Spleen (tissue), 11 donors: Measurements from ENCODE around the gene SDK1. TPM values are rescaled to one million over a fixed set of nuclear protein-coding genes. Genes with fewer than 3 reads are reported as not detected.

Experiments used
- DNase-seq: peaks from one replicate; pipeline ENCODE4 v3.0.0-alpha.2; 2020
- H3K27ac ChIP-seq, 8 donors: fragments of 200-600 bp; sonication (generic) in 7 of 8; 1 replicate in 4 of 8; 2 replicates in 4 of 8; pipeline versions ENCODE4 v1.5.0 to v1.8.0; 2016 to 2021; ENCODE audit warnings: inconsistent platforms in 4 of 8, mild to moderate bottlenecking in 4 of 8, moderate library complexity in 1 of 8
- H3K27me3 ChIP-seq, 7 donors: fragments of 200-600 bp; sonication (generic) in 6 of 7; replicated peaks in 1 of 7; 1 replicate in 4 of 7; 2 replicates in 3 of 7; pipeline versions ENCODE4 v1.5.0 to v1.8.0; 2016 to 2021; ENCODE audit warnings: inconsistent platforms in 3 of 7, mild to moderate bottlenecking in 1 of 7
- H3K36me3 ChIP-seq, 6 donors: fragments of 200-600 bp; sonication (generic) in 5 of 6; 1 replicate in 4 of 6; 2 replicates in 2 of 6; pipeline versions ENCODE4 v1.5.0 to v1.8.0; 2016 to 2021; ENCODE audit warnings: inconsistent platforms in 2 of 6
- H3K4me1 ChIP-seq, 6 donors: fragments of 200-600 bp; sonication (generic) in 5 of 6; 1 replicate in 3 of 6; 2 replicates in 3 of 6; pipeline versions ENCODE4 v1.5.0 to v1.8.0; 2016 to 2021; ENCODE audit warnings: inconsistent platforms in 3 of 6
- H3K4me3 ChIP-seq, 8 donors: fragments of 200-600 bp; sonication (generic) in 7 of 8; 1 replicate in 4 of 8; 2 replicates in 4 of 8; pipeline versions ENCODE4 v1.5.0 to v1.8.0; 2016 to 2021; ENCODE audit warnings: inconsistent platforms in 4 of 8, mild to moderate bottlenecking in 4 of 8, moderate library complexity in 2 of 8
- H3K9me3 ChIP-seq, 8 donors: fragments of 200-600 bp; sonication (generic) in 7 of 8; 1 replicate in 4 of 8; 2 replicates in 4 of 8; pipeline versions ENCODE4 v1.5.0 to v1.8.0; 2016 to 2021; ENCODE audit warnings: inconsistent platforms in 4 of 8
- CTCF ChIP-seq, 11 experiments: fragments of 200-600 bp in 7 of 11; fragments of 450-650 bp in 4 of 11; sonication (generic) in 4 of 11; IDR thresholded peaks in 8 of 11; conservative IDR thresholded peaks in 3 of 11; 1 replicate in 7 of 11; 2 replicates in 4 of 11; pipeline versions ENCODE4 v1.4.0 to v1.8.0; 2016 to 2021; ENCODE audit warnings: antibody characterized with exemption in 11 of 11, inconsistent platforms in 4 of 11, mild to moderate bottlenecking in 1 of 11
- POLR2A ChIP-seq, 3 donors: fragments of 450-650 bp; IDR thresholded peaks; one replicate each; pipeline ENCODE4 v1.5.1; 2017; ENCODE audit warnings: antibody characterized with exemption in 3 of 3, mild to moderate bottlenecking in 1 of 3
- POLR2AphosphoS5 ChIP-seq, 3 donors: sonication (generic); formaldehyde crosslinking; IDR thresholded peaks; one replicate each; pipeline ENCODE4 v1.5.1; 2017; ENCODE audit warnings: antibody characterized with exemption in 3 of 3
- WGBS, 5 donors: extraction: QIAGEN DNeasy Blood & Tissue Kit in 3 of 5; methylation state at CpG; one replicate each; pipeline versions ENCODE4 v1.1.5 to v1.1.7; 2013 to 2018; 5-methylcytosine and 5-hydroxymethylcytosine counted together
- intact Hi-C: fragments of 100-400 bp; cut with DNase I; formaldehyde crosslinking; loops from one replicate; pipeline ENCODE4 v1.15.0; 2023; ENCODE audit warnings: low total_unique reads
- polyA plus RNA-seq, 3 donors: library from polyadenylated mRNA; stranded (reverse); fragments of 200-250 nt; gene quantifications; one replicate each; pipeline ENCODE4 v1.2.1, GENCODE V29; 2013
- total RNA-seq, 7 donors: library from RNA; depleted of rRNA in 3 of 7; stranded (reverse); fragments of >200 nt in 3 of 7; fragmentation: NEBNext Ultra II Directional in 4 of 7; extraction: Animal tissue kit (Norgen Biotek cat#: 25700) in 4 of 7; gene quantifications; one replicate each; pipeline versions ENCODE4 v1.1.0 to v1.2.1, GENCODE V29; 2016 to 2021
- donor health status: healthy with polysubstance abuse.
- donor health status: DM: no; HTN: no; CAD: no; lungs with moderate emphysema.
- donor health status: DM: no; HTN: no; CAD: no.
- donor health status: Bipolar disorder and iron deficiency.
- donor health status: healthy.
- donor health status: DM: no; HTN: no; CAD: no.
- donor health status: DM: yes; HTN: yes; CAD: no.

SDK1 gene
- total and polyA plus RNA-seq, 10 donors = 3.2 to 54.1 (median 35.1) TPM

GRCh38 chr7:3437467-3437866 lies 136.4 kb downstream of the SDK1 start:
- H3K4me1 ChIP-seq = peaks cover 0 to 9% (median 0%) of the 10 kb centered on the region in 6 donors
- DNase-seq = no peak
- H3K9me3 ChIP-seq = no peaks in the 10 kb centered on the region
- H3K36me3 ChIP-seq = no peaks in the 10 kb centered on the region
- no peak overlapping the region for H3K4me3 ChIP-seq
- no peaks in the 10 kb centered on the region for H3K27me3 ChIP-seq
- TF ChIP-seq POLR2A (IDR thresholded peaks at IDR 0.05) (no peak), POLR2AphosphoS5 (IDR thresholded peaks at IDR 0.05) (no peak), CTCF (IDR thresholded peaks at IDR 0.05 in 8 of 11, conservative IDR thresholded peaks at IDR 0.05 in 3 of 11) (no peak)
- no peak overlapping the region for H3K27ac ChIP-seq
- 85 to 92% (median 88%) methylated on average over 6 of the region's 6 CpGs for WGBS, 5 donors
- intact Hi-C loops = no loop called here

GRCh38 chr7:3438352-3438751 lies 137.3 kb downstream of the SDK1 start:
- intact Hi-C loops = no loop called here
- Histone ChIP-seq H3K4me3 (no peak overlapping the region), H3K9me3 (no peaks in the 10 kb centered on the region), H3K4me1 (peaks cover 0 to 9% (median 0%) of the 10 kb centered on the region in 6 donors), H3K27me3 (no peaks in the 10 kb centered on the region), H3K27ac (no peak overlapping the region), H3K36me3 (no peaks in the 10 kb centered on the region)
- WGBS, 5 donors = 85 to 91% (median 90%) methylated on average over 4 of the region's 4 CpGs
- no peak for TF ChIP-seq POLR2A (IDR thresholded peaks at IDR 0.05)
- no peak for TF ChIP-seq CTCF (IDR thresholded peaks at IDR 0.05 in 8 of 11, conservative IDR thresholded peaks at IDR 0.05 in 3 of 11)
- no peak for TF ChIP-seq POLR2AphosphoS5 (IDR thresholded peaks at IDR 0.05)
- no peak for DNase-seq

GRCh38 chr7:3439333-3440030 lies 138.4 kb downstream of the SDK1 start:
- peaks cover 0 to 7% (median under 1%) of the 10 kb centered on the region in 8 donors for H3K9me3 ChIP-seq
- TF ChIP-seq POLR2AphosphoS5 (IDR thresholded peaks at IDR 0.05) = no peak
- TF ChIP-seq POLR2A (IDR thresholded peaks at IDR 0.05) = no peak
- no peak for DNase-seq
- intact Hi-C loops = no loop called here
- peaks cover 0 to 9% (median 0%) of the 10 kb centered on the region in 6 donors for H3K4me1 ChIP-seq
- no peak overlapping the region for H3K27ac ChIP-seq
- no peaks in the 10 kb centered on the region for H3K36me3 ChIP-seq
- WGBS, 5 donors = 78 to 92% (median 89%) methylated on average over 3 of the region's 3 CpGs
- H3K4me3 ChIP-seq = no peak overlapping the region
- H3K27me3 ChIP-seq = no peaks in the 10 kb centered on the region

- no peak for DNase-seq
- TF ChIP-seq POLR2A (IDR thresholded peaks at IDR 0.05) = no peak
- TF ChIP-seq POLR2AphosphoS5 (IDR thresholded peaks at IDR 0.05) = no peak
- no peak for TF ChIP-seq CTCF (IDR thresholded peaks at IDR 0.05 in 8 of 11, conservative IDR thresholded peaks at IDR 0.05 in 3 of 11)
- intact Hi-C loops = no loop called here
- H3K4me1 ChIP-seq = peaks cover 0 to 9% (median 0%) of the 10 kb centered on the region in 6 donors
- 41 to 76% (median 64%) methylated on average over 2 of the region's 2 CpGs for WGBS, 5 donors
- H3K4me3 ChIP-seq = no peak overlapping the region
- H3K27me3 ChIP-seq = no peaks in the 10 kb centered on the region
- H3K9me3 ChIP-seq = peaks cover 0 to 18% (median 10%) of the 10 kb centered on the region in 8 donors
- H3K36me3 ChIP-seq = no peaks in the 10 kb centered on the region
- no peak overlapping the region for H3K27ac ChIP-seq
Measured at GRCh38 chr7:3440509-3440908, 139.5 kb downstream of the SDK1 start.
